CD8-positive, alpha-beta memory T cell (primary cell): Measurements from ENCODE around the gene FOXD2. TPM values are rescaled to one million over a fixed set of nuclear protein-coding genes. Genes with fewer than 3 reads are reported as not detected.

Experiments used
- CTCF ChIA-PET: fragments of 350-600 bp; sonication (Branson Sonifier 250); formaldehyde crosslinking; loops from one replicate; lab custom pipeline; 2021; ENCODE audit warnings: antibody characterized with exemption; lab: Charles Lee
- POLR2A ChIA-PET: fragments of 350-600 bp; sonication (Branson Sonifier 250); formaldehyde crosslinking; loops from one replicate; lab custom pipeline; 2021; ENCODE audit warnings: antibody characterized with exemption; lab: Charles Lee
- DNase-seq, 5 donors: peaks; one replicate each; pipeline versions ENCODE4 v3.0.0 to v3.0.0-alpha.2; 2020 to 2022; ENCODE audit warnings: mixed read lengths in 1 of 5
- H3K27ac ChIP-seq: one replicate; pipeline ENCODE4 v1.7.0; 2013; ENCODE audit warnings: low read depth, mild to moderate bottlenecking, low read length, moderate library complexity
- H3K27me3 ChIP-seq: 2 replicates; pipeline ENCODE4 v1.7.0; 2013; ENCODE audit warnings: low read length, mild to moderate bottlenecking; ENCODE audit not compliant: insufficient read depth, poor library complexity, severe bottlenecking
- H3K36me3 ChIP-seq: 2 replicates; pipeline ENCODE4 v1.7.0; 2013; ENCODE audit warnings: mild to moderate bottlenecking, low read length, moderate library complexity; ENCODE audit not compliant: insufficient read depth
- H3K4me1 ChIP-seq: 2 replicates; pipeline ENCODE4 v1.7.0; 2013; ENCODE audit warnings: mild to moderate bottlenecking, low read length, moderate library complexity; ENCODE audit not compliant: insufficient read depth
- H3K4me3 ChIP-seq: 2 replicates; pipeline ENCODE4 v1.7.0; 2013; ENCODE audit warnings: mild to moderate bottlenecking, low read length
- H3K9me3 ChIP-seq: 2 replicates; pipeline ENCODE4 v1.7.0; 2013; ENCODE audit warnings: mild to moderate bottlenecking, low read length
- H3K27ac Mint-ChIP-seq, 8 donors: one replicate each; pipeline ENCODE4 v1.8.0; 2020 to 2021; ENCODE audit warnings: mixed read lengths in 8 of 8, mild to moderate bottlenecking in 6 of 8, inconsistent platforms in 3 of 8, moderate library complexity in 3 of 8
- H3K27me3 Mint-ChIP-seq, 2 donors: one replicate each; pipeline ENCODE4 v1.8.0; 2020 to 2021; ENCODE audit warnings: mixed read lengths in 2 of 2, mild to moderate bottlenecking in 1 of 2, moderate library complexity in 1 of 2
- H3K36me3 Mint-ChIP-seq, 3 donors: one replicate each; pipeline ENCODE4 v1.8.0; 2020 to 2021; ENCODE audit warnings: mixed read lengths in 3 of 3, inconsistent platforms in 1 of 3, mild to moderate bottlenecking in 1 of 3
- H3K4me1 Mint-ChIP-seq, 3 donors: one replicate each; pipeline ENCODE4 v1.8.0; 2020 to 2021; ENCODE audit warnings: mixed read lengths in 3 of 3, inconsistent platforms in 1 of 3, mild to moderate bottlenecking in 1 of 3
- H3K4me3 Mint-ChIP-seq, 7 donors: one replicate each; pipeline ENCODE4 v1.8.0; 2020 to 2021; ENCODE audit warnings: mixed read lengths in 7 of 7, mild to moderate bottlenecking in 6 of 7, moderate library complexity in 4 of 7, inconsistent platforms in 2 of 7
- H3K9me3 Mint-ChIP-seq, 5 donors: one replicate each; pipeline ENCODE4 v1.8.0; 2020 to 2022; ENCODE audit warnings: mixed read lengths in 5 of 5, mild to moderate bottlenecking in 3 of 5, moderate library complexity in 2 of 5, inconsistent platforms in 1 of 5
- polyA plus RNA-seq: library from polyadenylated mRNA; unstranded; fragments of 300-500 nt; fragmentation: Illumina TruSeq; gene quantifications from one replicate; pipeline ENCODE4 v1.2.3, GENCODE V29; 2021
- total RNA-seq, 2 experiments: library from RNA; stranded (reverse); gene quantifications; one replicate each; pipeline ENCODE4 v1.2.3, GENCODE V29; 2021

The FOXD2 gene
- total RNA-seq (under 1 TPM; 0.18 to 0.22 TPM), polyA plus RNA-seq (0.37 TPM)

DNA sequence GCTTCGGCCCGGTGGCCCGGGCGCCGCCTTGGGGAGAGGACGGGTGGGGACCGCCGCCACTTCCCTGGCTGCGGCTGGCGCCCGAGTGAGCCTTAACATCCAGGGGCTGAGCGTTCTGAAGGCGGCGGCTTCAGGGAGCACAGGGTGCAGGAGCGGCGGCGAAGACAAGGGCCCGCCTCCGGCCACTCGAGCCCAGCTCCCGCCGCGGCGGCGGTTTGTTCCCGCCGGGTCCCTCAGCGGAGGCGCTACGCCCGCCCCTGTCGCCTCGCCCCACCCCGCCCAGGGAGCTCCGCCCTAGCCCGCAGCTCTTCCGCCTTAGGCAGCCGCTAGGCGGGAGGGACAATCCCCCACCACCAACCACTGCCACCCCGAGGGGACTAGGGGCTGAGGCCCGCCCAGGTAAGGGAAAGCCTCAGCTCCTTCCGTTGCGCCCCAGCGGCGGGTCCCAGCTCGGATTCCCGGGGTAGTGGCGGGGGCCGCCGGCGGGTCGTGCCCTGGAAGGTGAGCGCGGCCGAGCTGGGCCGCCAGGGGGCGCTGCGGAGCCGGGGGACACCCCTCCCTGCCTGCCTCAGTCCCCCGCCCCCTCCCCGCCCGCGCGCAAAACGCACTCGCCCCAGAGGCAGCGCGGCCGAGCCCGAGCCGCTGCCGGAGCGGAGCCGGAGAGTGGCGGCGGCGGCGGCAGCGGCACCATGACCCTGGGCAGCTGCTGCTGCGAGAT, at the start of gene FOXD2:
FOXD2 (plus strand) TSS at position 598 of the 718 bp plus-strand sequence; CDS start at position 690, 92 bp downstream.
- Mint-ChIP-seq H3K4me1 (peaks cover 27 to 47% (median 32%) of the 10 kb centered on the region in 3 donors), H3K27ac (peak within 1 kb of the TSS; percentile 82 to 97 (median 90)), H3K27me3 (peaks cover 0 to 4% of the 10 kb centered on the region in 2 donors), H3K4me3 (peak within 1 kb of the TSS; percentile 89 to 96 (median 92)), H3K36me3 (peaks cover 0 to 11% (median 0%) of the 10 kb centered on the region in 3 donors), H3K9me3 (no peaks in the 10 kb centered on the region)
- Histone ChIP-seq H3K27ac (peak within 1 kb of the TSS; percentile 72), H3K36me3 (no peaks in the 10 kb centered on the region), H3K4me1 (peaks cover 18% of the 10 kb centered on the region), H3K27me3 (peaks cover 17% of the 10 kb centered on the region), H3K9me3 (no peaks in the 10 kb centered on the region), H3K4me3 (peak within 1 kb of the TSS; percentile 62)
- peak; percentile 91 to 94 (median 93) for DNase-seq
- ChIA-PET POLR2A (interaction anchor here (0.8 to 1.1 kb wide), 5 partner anchors 12 to 288 kb away, joined by 3 to 4 read pairs (median 4); partner anchors contain the start of gene CMPK1), CTCF (interaction anchor here (0.7 to 5.9 kb wide), 34 partner anchors 9 to 318 kb away, joined by 3 to 50 read pairs (median 4); partner anchors contain the start of genes CMPK1 and STIL)

GRCh38 chr1:47388891-47389238, 49.0 kb upstream of the FOXD2 start:
- CTCF ChIA-PET, result interaction anchor here (0.9 to 2.7 kb wide), 5 partner anchors 47 to 337 kb away, joined by 3 to 9 read pairs (median 4); partner anchors contain the start of gene FOXD2
- Mint-ChIP-seq H3K27ac (peak overlapping the region in 3 of 8 donors; percentile 49 to 63 (median 63)), H3K27me3 (peaks cover 0 to 3% of the 10 kb centered on the region in 2 donors), H3K36me3 (peaks cover 0 to 2% (median 0%) of the 10 kb centered on the region in 3 donors), H3K4me3 (no peak overlapping the region), H3K4me1 (peaks cover 0 to 4% (median 3%) of the 10 kb centered on the region in 3 donors), H3K9me3 (no peaks in the 10 kb centered on the region)
- Histone ChIP-seq H3K27me3 (no peaks in the 10 kb centered on the region), H3K36me3 (no peaks in the 10 kb centered on the region), H3K27ac (no peak overlapping the region), H3K4me1 (no peaks in the 10 kb centered on the region), H3K9me3 (no peaks in the 10 kb centered on the region), H3K4me3 (no peak overlapping the region)
- DNase-seq, result peak in 4 of 5 donors; percentile 1 to 7 (median 3)
- POLR2A ChIA-PET, result no interaction called here

DNA sequence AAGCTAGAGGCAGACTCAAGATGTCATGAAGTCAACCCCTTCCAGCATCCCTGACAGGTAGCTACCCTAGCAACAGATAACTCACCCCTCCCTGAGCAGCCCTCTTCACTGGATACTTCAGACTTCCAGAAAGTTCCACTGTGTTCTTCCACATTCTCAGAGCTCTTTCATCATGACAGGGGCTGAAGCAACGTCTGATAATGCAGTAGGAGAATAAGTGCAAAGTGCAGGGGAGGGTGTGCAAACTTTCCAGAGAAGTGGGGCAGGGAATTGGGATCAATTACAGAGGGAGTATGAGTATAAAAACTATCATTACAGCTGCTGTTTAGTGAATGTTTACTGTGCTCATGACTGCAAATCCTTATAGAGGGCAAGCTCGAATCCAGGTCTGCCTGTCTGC, 48.1 kb upstream of the FOXD2 start:
- CTCF ChIA-PET, result interaction anchor here (1.0 to 2.7 kb wide), 4 partner anchors 8 to 336 kb away, joined by 4 to 9 read pairs (median 6); no protein-coding TSS in a partner anchor
- no peak overlapping the region for H3K4me3 ChIP-seq
- H3K27me3 ChIP-seq, result no peaks in the 10 kb centered on the region
- H3K9me3 Mint-ChIP-seq, result no peaks in the 10 kb centered on the region
- no peaks in the 10 kb centered on the region for H3K4me1 ChIP-seq
- peaks cover 0 to 4% (median 3%) of the 10 kb centered on the region in 3 donors for H3K4me1 Mint-ChIP-seq
- H3K36me3 ChIP-seq, result no peaks in the 10 kb centered on the region
- H3K27me3 Mint-ChIP-seq, result peaks cover 3 to 4% of the 10 kb centered on the region in 2 donors
- DNase-seq, result no peak
- no peaks in the 10 kb centered on the region for H3K36me3 Mint-ChIP-seq
- H3K4me3 Mint-ChIP-seq, result no peak overlapping the region
- no peak overlapping the region for H3K27ac Mint-ChIP-seq
- POLR2A ChIA-PET, result no interaction called here
- H3K9me3 ChIP-seq, result no peaks in the 10 kb centered on the region
- H3K27ac ChIP-seq, result no peak overlapping the region

GRCh38 chr1:47390843-47391242, 47.0 kb upstream of the FOXD2 start:
- H3K27me3 ChIP-seq, result no peaks in the 10 kb centered on the region
- no peaks in the 10 kb centered on the region for H3K4me1 ChIP-seq
- DNase-seq, result no peak
- H3K27ac ChIP-seq, result no peak overlapping the region
- no peaks in the 10 kb centered on the region for H3K9me3 Mint-ChIP-seq
- H3K4me3 ChIP-seq, result no peak overlapping the region
- peaks cover 4 to 6% of the 10 kb centered on the region in 2 donors for H3K27me3 Mint-ChIP-seq
- H3K9me3 ChIP-seq, result no peaks in the 10 kb centered on the region
- no peak overlapping the region for H3K27ac Mint-ChIP-seq
- no peak overlapping the region for H3K4me3 Mint-ChIP-seq
- no peaks in the 10 kb centered on the region for H3K36me3 Mint-ChIP-seq
- H3K4me1 Mint-ChIP-seq, result peaks cover 0 to 4% (median 3%) of the 10 kb centered on the region in 3 donors
- no peaks in the 10 kb centered on the region for H3K36me3 ChIP-seq
- ChIA-PET POLR2A (no interaction called here), CTCF (interaction anchor here (2.7 kb wide), 1 partner anchor 319 kb away, joined by 9 read pairs; no protein-coding TSS in a partner anchor)

- Mint-ChIP-seq H3K36me3 (no peaks in the 10 kb centered on the region), H3K9me3 (no peaks in the 10 kb centered on the region), H3K27ac (peak overlapping the region in 1 of 8 donors; percentile 20), H3K4me1 (peaks cover 0 to 4% (median 3%) of the 10 kb centered on the region in 3 donors), H3K27me3 (peaks cover 9 to 11% of the 10 kb centered on the region in 2 donors), H3K4me3 (no peak overlapping the region)
- no peak overlapping the region for H3K4me3 ChIP-seq
- H3K9me3 ChIP-seq, result no peaks in the 10 kb centered on the region
- DNase-seq, result no peak
- H3K27ac ChIP-seq, result no peak overlapping the region
- ChIA-PET CTCF (interaction anchor here (1.1 kb wide), 1 partner anchor 25 kb away, joined by 3 read pairs; no protein-coding TSS in a partner anchor), POLR2A (no interaction called here)
- no peaks in the 10 kb centered on the region for H3K36me3 ChIP-seq
- H3K4me1 ChIP-seq, result no peaks in the 10 kb centered on the region
- no peaks in the 10 kb centered on the region for H3K27me3 ChIP-seq
Observed at GRCh38 chr1:47393141-47393540, 44.7 kb upstream of the FOXD2 start.

DNA sequence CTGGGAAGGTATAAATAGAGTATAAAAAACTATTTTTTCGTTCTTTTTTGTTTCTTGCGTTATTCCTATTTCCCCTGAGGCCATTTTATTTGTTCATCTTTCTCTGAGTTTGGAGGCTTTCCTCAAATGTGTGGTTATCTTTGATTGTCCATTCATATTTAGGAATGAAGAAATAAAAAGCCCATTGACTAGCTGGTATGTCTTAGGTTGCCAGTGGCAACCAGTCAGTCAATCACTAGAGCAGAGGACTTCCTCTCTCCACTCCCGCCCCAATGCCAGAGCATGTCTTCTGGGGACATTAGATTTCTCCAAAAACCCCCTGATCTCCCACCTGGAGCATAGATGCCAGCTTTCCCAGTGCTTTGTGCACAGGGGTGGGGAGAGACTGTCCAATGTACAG, 42.4 kb upstream of the FOXD2 start:
- Histone ChIP-seq H3K36me3 (no peaks in the 10 kb centered on the region), H3K27ac (no peak overlapping the region), H3K4me3 (no peak overlapping the region), H3K4me1 (no peaks in the 10 kb centered on the region), H3K9me3 (no peaks in the 10 kb centered on the region), H3K27me3 (no peaks in the 10 kb centered on the region)
- H3K4me1 Mint-ChIP-seq, result no peaks in the 10 kb centered on the region
- no peak for DNase-seq
- no peaks in the 10 kb centered on the region for H3K9me3 Mint-ChIP-seq
- ChIA-PET CTCF (no interaction called here), POLR2A (no interaction called here)
- no peaks in the 10 kb centered on the region for H3K36me3 Mint-ChIP-seq
- H3K27ac Mint-ChIP-seq, result no peak overlapping the region
- H3K27me3 Mint-ChIP-seq, result peaks cover 11 to 23% of the 10 kb centered on the region in 2 donors
- H3K4me3 Mint-ChIP-seq, result no peak overlapping the region

GRCh38 chr1:47396671-47397196, 41.1 kb upstream of the FOXD2 start:
- no peaks in the 10 kb centered on the region for H3K36me3 ChIP-seq
- ChIA-PET CTCF (no interaction called here), POLR2A (no interaction called here)
- no peak overlapping the region for H3K4me3 ChIP-seq
- peaks cover 12 to 33% of the 10 kb centered on the region in 2 donors for H3K27me3 Mint-ChIP-seq
- DNase-seq, result no peak
- no peaks in the 10 kb centered on the region for H3K4me1 Mint-ChIP-seq
- no peaks in the 10 kb centered on the region for H3K9me3 Mint-ChIP-seq
- H3K4me1 ChIP-seq, result no peaks in the 10 kb centered on the region
- no peaks in the 10 kb centered on the region for H3K36me3 Mint-ChIP-seq
- no peaks in the 10 kb centered on the region for H3K9me3 ChIP-seq
- no peak overlapping the region for H3K27ac ChIP-seq
- H3K4me3 Mint-ChIP-seq, result no peak overlapping the region
- no peak overlapping the region for H3K27ac Mint-ChIP-seq
- H3K27me3 ChIP-seq, result no peaks in the 10 kb centered on the region
